OCI-LY3 (cell line): ENCODE measurements around the gene MYL3.

ENCODE experiments used
- CTCF ChIP-seq: fragments of 200-600, 300-600 bp; sonication (generic); IDR thresholded peaks from 2 replicates; pipeline ENCODE4 v1.5.1; 2014; ENCODE audit warnings: antibody characterized with exemption, low read length, low read depth
- EZH2phosphoT487 ChIP-seq: fragments of 200-600 bp; shearing (Covaris generic); IDR thresholded peaks from 2 replicates; pipeline ENCODE4 v1.6.1; 2018; ENCODE audit warnings: antibody characterized with exemption, mixed run types, low read depth

GRCh38 chr3:46900356-46900755 is 37.1 kb upstream of the MYL3 start:
- TF ChIP-seq CTCF: no peak
- no peak for TF ChIP-seq EZH2phosphoT487
